Type B pancreatic cell (in vitro differentiated cells): Measurements from ENCODE around the gene FHL3. TPM values are rescaled to one million over a fixed set of nuclear protein-coding genes. Genes with fewer than 3 reads are reported as not detected.

Experiments used
- DNase-seq: peaks from one replicate; pipeline ENCODE4 v3.0.0; 2021; ENCODE audit warnings: mixed read lengths; ENCODE audit not compliant: unreplicated experiment; ENCODE audit errors: extremely low spot score
- H3K27ac Mint-ChIP-seq: 2 replicates; pipeline ENCODE4 v1.8.0; 2021; ENCODE audit warnings: mild to moderate bottlenecking, mixed read lengths
- H3K27me3 Mint-ChIP-seq: 2 replicates; pipeline ENCODE4 v1.8.0; 2021; ENCODE audit warnings: mixed read lengths
- H3K36me3 Mint-ChIP-seq: 2 replicates; pipeline ENCODE4 v1.8.0; 2021; ENCODE audit warnings: mixed read lengths
- H3K4me1 Mint-ChIP-seq: one replicate; pipeline ENCODE4 v1.8.0; 2021; ENCODE audit warnings: mixed read lengths; ENCODE audit not compliant: unreplicated experiment
- H3K4me3 Mint-ChIP-seq: 2 replicates; pipeline ENCODE4 v1.8.0; 2021; ENCODE audit warnings: mild to moderate bottlenecking, mixed read lengths
- H3K9me3 Mint-ChIP-seq: 2 replicates; pipeline ENCODE4 v1.8.0; 2021; ENCODE audit warnings: mixed read lengths
- total RNA-seq: library from RNA; stranded (reverse); gene quantifications from 2 replicates; pipeline ENCODE4 v1.2.1, GENCODE V29; 2021; ENCODE audit warnings: low replicate concordance
- TF ChIP-seq, protein P1 (sequence below): fragments of 200-600 bp; sonication (generic); conservative IDR thresholded peaks from 2 replicates; pipeline ENCODE4 v1.5.0; 2021; ENCODE audit warnings: antibody characterized with exemption, mild to moderate bottlenecking

FHL3 gene
- total RNA-seq, 1 donor from 2014 or later, result 25.1 TPM

GRCh38 chr1:38044221-38045215 is 39.2 kb upstream of the FHL3 start:
- DNase-seq, result no peak
- TF ChIP-seq, protein P1, sequence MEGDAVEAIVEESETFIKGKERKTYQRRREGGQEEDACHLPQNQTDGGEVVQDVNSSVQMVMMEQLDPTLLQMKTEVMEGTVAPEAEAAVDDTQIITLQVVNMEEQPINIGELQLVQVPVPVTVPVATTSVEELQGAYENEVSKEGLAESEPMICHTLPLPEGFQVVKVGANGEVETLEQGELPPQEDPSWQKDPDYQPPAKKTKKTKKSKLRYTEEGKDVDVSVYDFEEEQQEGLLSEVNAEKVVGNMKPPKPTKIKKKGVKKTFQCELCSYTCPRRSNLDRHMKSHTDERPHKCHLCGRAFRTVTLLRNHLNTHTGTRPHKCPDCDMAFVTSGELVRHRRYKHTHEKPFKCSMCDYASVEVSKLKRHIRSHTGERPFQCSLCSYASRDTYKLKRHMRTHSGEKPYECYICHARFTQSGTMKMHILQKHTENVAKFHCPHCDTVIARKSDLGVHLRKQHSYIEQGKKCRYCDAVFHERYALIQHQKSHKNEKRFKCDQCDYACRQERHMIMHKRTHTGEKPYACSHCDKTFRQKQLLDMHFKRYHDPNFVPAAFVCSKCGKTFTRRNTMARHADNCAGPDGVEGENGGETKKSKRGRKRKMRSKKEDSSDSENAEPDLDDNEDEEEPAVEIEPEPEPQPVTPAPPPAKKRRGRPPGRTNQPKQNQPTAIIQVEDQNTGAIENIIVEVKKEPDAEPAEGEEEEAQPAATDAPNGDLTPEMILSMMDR, result no peak
- peaks cover 3% of the 10 kb centered on the region for H3K36me3 Mint-ChIP-seq
- H3K27ac Mint-ChIP-seq, result no peak overlapping the region
- H3K4me1 Mint-ChIP-seq, result peaks cover 6% of the 10 kb centered on the region
- no peaks in the 10 kb centered on the region for H3K9me3 Mint-ChIP-seq
- peaks cover 79% of the 10 kb centered on the region for H3K27me3 Mint-ChIP-seq
- H3K4me3 Mint-ChIP-seq, result peak overlapping the region; percentile 85

DNA sequence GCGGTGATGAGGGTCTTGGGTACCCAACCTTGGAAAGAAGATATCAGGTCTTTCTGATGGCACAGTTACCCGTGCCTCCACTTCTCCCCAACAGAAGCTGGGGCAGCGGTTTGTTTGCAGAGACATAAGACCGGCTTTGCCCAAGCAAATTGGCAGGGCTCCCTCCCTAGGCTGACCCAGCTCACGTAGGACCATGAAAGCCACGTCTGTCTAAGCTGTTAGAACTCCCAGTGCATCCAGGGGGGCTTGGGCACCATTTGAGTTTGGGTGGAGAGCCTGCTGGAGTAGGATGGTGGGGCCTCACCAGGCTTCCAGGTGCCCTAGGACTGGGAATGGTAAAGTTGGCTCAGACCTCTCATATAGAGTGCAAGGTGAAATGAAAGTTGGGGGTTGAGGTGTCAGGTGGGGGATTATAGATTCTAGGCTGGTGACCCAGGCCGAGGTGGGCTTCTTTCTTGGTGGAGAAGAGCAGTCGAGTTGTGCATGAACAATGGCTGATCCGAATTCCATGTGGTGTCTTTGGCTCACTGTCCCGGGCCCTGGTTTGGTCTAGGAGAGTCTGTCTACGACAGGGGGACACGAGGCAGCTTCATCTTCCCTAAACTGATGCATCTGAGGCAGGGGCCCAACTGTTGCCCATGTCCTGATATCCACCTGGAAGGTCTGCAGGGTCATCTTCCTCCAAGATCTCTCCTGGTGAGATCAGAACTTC is 37.9 kb upstream of the FHL3 start:
- DNase-seq, result no peak
- H3K27ac Mint-ChIP-seq, result no peak overlapping the region
- H3K36me3 Mint-ChIP-seq, result peaks cover 3% of the 10 kb centered on the region
- H3K27me3 Mint-ChIP-seq, result peaks cover 78% of the 10 kb centered on the region
- peak overlapping the region; percentile 31 for H3K4me3 Mint-ChIP-seq
- H3K4me1 Mint-ChIP-seq, result peaks cover 6% of the 10 kb centered on the region
- TF ChIP-seq, protein P1, result no peak
- no peaks in the 10 kb centered on the region for H3K9me3 Mint-ChIP-seq

- TF ChIP-seq, protein P1, result no peak
- no peaks in the 10 kb centered on the region for H3K9me3 Mint-ChIP-seq
- DNase-seq, result no peak
- peaks cover 74% of the 10 kb centered on the region for H3K27me3 Mint-ChIP-seq
- peaks cover 6% of the 10 kb centered on the region for H3K4me1 Mint-ChIP-seq
- H3K4me3 Mint-ChIP-seq, result peak overlapping the region; percentile 50
- H3K27ac Mint-ChIP-seq, result no peak overlapping the region
- H3K36me3 Mint-ChIP-seq, result peaks cover 3% of the 10 kb centered on the region
Measured at GRCh38 chr1:38041936-38042834, 36.9 kb upstream of the FHL3 start.

- no peak overlapping the region for H3K4me3 Mint-ChIP-seq
- no peak overlapping the region for H3K27ac Mint-ChIP-seq
- H3K27me3 Mint-ChIP-seq, result peaks cover 69% of the 10 kb centered on the region
Measured at GRCh38 chr1:38039331-38040088, 34.2 kb upstream of the FHL3 start.

More at GRCh38 chr1:38039331-38040088, 34.2 kb upstream of the FHL3 start:
- no peak for DNase-seq
- Mint-ChIP-seq H3K36me3 (peaks cover 3% of the 10 kb centered on the region), H3K4me1 (peaks cover 6% of the 10 kb centered on the region), H3K9me3 (no peaks in the 10 kb centered on the region)
- TF ChIP-seq, protein P1, result no peak
